LNCAP (cell line): ENCODE results near the gene BRIP1.

ENCODE experiments used
- CTCF ChIP-seq: fragments of 450-650 bp; IDR thresholded peaks from 2 replicates; pipeline ENCODE4 v1.5.1; 2017; ENCODE audit warnings: mild to moderate bottlenecking

The BRIP1 gene

GRCh38 chr17:61862975-61863800 is at the start of gene BRIP1:
TSS of gene BRIP1 (minus strand) at chr17:61863528. CDS start at chr17:61861539, 1,989 bp downstream.
- TF ChIP-seq CTCF, result no peak

- TF ChIP-seq CTCF, result no peak
Observed at GRCh38 chr17:61908292-61909037, 45.1 kb upstream of the BRIP1 start.

- no peak for TF ChIP-seq CTCF
Observed at GRCh38 chr17:61907361-61907760, 44.0 kb upstream of the BRIP1 start.

GRCh38 chr17:61904094-61904710 is 40.9 kb upstream of the BRIP1 start:
- TF ChIP-seq CTCF, result no peak

GRCh38 chr17:61903251-61903650 is 39.9 kb upstream of the BRIP1 start:
- no peak for TF ChIP-seq CTCF

- TF ChIP-seq CTCF, result no peak
Observed at GRCh38 chr17:61897548-61898180, 34.3 kb upstream of the BRIP1 start.

GRCh38 chr17:61895391-61895790 is 32.1 kb upstream of the BRIP1 start:
- TF ChIP-seq CTCF, result no peak
